ENCODE results near the gene CTDSPL. TPM values are rescaled to one million over a fixed set of nuclear protein-coding genes. Genes with fewer than 3 reads are reported as not detected.

CTDSPL gene
- total and polyA plus RNA-seq, 2 of the 8 experiments (the other 6 are each of a cell fraction or from before 2014, with no cell fraction given) = 20.3 to 42.2 TPM

DNA sequence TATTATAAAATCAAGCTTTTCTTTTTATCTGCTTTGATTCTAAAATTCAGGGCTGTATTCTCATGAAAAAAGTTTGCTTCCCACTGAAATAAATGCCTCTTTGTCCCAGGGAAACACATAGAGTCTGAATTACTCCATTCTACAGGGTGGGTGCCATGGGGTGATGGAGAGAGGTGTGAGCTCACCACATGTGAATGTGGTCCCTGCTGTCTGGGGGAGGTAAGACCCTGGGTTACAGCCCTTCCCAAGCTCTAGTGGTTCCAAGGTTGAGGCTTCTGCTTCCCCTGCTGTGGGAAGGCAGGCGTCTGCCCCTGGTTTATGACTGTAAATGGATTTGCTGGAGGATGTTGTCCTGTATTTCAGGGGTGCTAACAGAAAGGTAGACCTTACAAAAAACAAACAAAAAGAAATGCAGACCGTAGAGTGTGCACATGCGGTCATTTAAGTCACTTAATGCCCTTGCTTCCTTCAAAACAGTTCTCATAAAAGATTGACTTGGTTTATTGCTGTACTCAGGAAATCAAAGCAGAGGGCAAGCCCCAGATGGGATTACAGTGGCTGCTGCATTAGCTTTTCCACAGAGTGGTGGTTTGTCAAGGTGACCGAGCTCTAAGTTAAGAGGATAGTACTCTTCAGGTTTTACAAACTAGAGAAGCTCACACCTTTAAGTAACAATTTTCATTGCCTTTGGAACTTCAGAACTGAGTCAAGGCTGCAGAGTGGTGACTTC lies 49.2 kb downstream of the CTDSPL start (continued):
- TF ChIP-seq SIRT6 (IDR thresholded peaks at IDR 0.05; ENCODE audit: low read length) = no peak
- no peak for TF ChIP-seq EGR1 (IDR thresholded peaks at IDR 0.05; ENCODE audit: borderline replicate concordance, low read depth, low read length)
- TF ChIP-seq ASH2L (IDR thresholded peaks at IDR 0.05; ENCODE audit: low read length) = no peak
- no peak for TF ChIP-seq GTF2F1 (IDR thresholded peaks at IDR 0.05; ENCODE audit: borderline replicate concordance, low read depth, low read length)
- TF ChIP-seq TEAD4 (IDR thresholded peaks at IDR 0.05; ENCODE audit: low read depth, low read length) = no peak
- TF ChIP-seq CHD1 (IDR thresholded peaks at IDR 0.05; ENCODE audit: low read depth, low read length) = no peak
- no peak for TF ChIP-seq CBX8 (IDR thresholded peaks at IDR 0.05; ENCODE audit: borderline replicate concordance, low read depth, low read length)
